ENCODE data around the gene CCL25.

The CCL25 gene

GRCh38 chr19:8110931-8111330 is 58.4 kb downstream of the CCL25 start:
- no peak for DNase-seq (ENCODE audit: low spot score)

DNA sequence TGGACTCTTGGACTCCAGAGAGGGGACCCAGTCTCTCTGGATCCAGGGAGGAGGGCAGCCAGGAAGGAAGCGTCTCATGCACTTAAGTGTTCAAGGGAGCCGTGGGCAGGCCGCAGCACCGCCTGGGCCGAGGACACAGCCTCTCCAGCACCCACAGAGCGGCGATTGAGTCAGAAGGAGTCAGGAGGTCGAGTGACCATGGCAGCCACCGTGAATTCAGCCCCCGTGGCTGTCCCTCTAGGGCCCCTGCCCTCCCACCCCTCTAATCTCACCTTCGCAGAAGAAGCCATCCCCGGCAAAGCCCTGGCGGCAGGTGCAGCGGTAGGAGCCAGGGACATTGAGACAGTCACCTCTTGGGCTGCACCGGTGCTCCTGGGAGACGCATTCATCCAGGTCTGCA is 58.8 kb downstream of the CCL25 start:
- no peak for DNase-seq (ENCODE audit: low spot score)
